ENCODE data around the gene MYOG.

The MYOG gene

DNA sequence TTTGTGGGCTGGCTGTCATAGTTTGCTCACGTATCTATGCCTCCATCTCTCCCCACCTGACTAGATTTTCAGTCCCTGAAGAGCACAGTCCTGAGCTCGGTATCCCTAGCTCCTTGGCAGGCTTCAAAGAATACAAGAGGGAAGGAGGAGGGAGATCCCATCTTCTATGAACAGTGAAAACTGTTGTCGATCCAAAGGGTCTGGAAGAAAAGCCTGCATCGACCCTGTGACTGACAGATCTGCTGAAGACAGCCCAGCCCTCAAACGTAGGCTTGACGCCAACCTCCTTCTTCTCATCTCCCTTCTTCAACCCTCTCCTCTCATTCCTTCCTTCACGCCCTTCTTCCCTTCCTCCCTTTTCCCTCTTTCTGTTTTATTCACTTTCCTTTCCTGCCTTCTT is 28.4 kb upstream of the MYOG start:
- no peaks in the 10 kb centered on the region for H3K9me3 ChIP-seq (ENCODE audit: insufficient read depth, low read length)
- no peak for DNase-seq (ENCODE audit: low read depth, low spot score)
- TF ChIP-seq ZNF274 (IDR thresholded peaks at IDR 0.05; ENCODE audit: low read depth, low read length), result no peak
- no peak for TF ChIP-seq SUZ12 (IDR thresholded peaks at IDR 0.05; ENCODE audit: extremely low read depth, insufficient read depth, insufficient read length)
- TF ChIP-seq YY1 (IDR thresholded peaks at IDR 0.05; ENCODE audit: insufficient read depth, insufficient read length), result no peak
- H3K27me3 ChIP-seq (ENCODE audit: insufficient read depth, insufficient read length), result peaks cover 42% of the 10 kb centered on the region
- H3K36me3 ChIP-seq (ENCODE audit: insufficient read depth, insufficient read length, low read length), result no peaks in the 10 kb centered on the region
- peaks cover 3% of the 10 kb centered on the region for H3K4me1 ChIP-seq (ENCODE audit: insufficient read depth, insufficient read length)
- H3K4me3 ChIP-seq (ENCODE audit: insufficient read length, low read depth), result no peak overlapping the region
- no peak overlapping the region for H3K9ac ChIP-seq (ENCODE audit: insufficient read length, low read depth)

DNA sequence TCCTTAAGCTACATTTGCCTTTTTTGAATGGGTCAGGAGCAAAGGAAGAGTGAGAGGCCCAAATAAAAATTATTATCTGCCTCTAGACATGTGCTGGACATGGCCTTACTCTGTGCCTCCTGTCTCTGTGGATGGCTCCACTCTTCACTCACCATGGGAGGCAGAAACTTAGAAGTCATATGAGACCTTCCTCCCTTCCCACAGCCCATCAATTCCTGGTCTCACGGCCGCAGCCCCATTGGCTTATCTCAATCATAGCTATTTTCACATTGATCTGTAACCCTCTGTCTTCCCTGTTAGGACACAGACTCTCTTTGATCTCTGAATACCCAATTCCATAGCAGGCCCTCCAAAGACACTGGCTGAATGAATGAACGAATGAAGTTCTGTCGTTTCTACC is 27.5 kb upstream of the MYOG start:
- DNase-seq (ENCODE audit: low read depth, low spot score), result no peak
- Histone ChIP-seq H3K4me1 (ENCODE audit: insufficient read depth, insufficient read length) (peaks cover 3% of the 10 kb centered on the region), H3K9me3 (ENCODE audit: insufficient read depth, low read length) (no peaks in the 10 kb centered on the region), H3K9ac (ENCODE audit: insufficient read length, low read depth) (no peak overlapping the region), H3K4me3 (ENCODE audit: insufficient read length, low read depth) (no peak overlapping the region), H3K36me3 (ENCODE audit: insufficient read depth, insufficient read length, low read length) (no peaks in the 10 kb centered on the region), H3K27me3 (ENCODE audit: insufficient read depth, insufficient read length) (peaks cover 33% of the 10 kb centered on the region)
- TF ChIP-seq SUZ12 (IDR thresholded peaks at IDR 0.05; ENCODE audit: extremely low read depth, insufficient read depth, insufficient read length) (no peak), ZNF274 (IDR thresholded peaks at IDR 0.05; ENCODE audit: low read depth, low read length) (no peak), YY1 (IDR thresholded peaks at IDR 0.05; ENCODE audit: insufficient read depth, insufficient read length) (no peak)

DNA sequence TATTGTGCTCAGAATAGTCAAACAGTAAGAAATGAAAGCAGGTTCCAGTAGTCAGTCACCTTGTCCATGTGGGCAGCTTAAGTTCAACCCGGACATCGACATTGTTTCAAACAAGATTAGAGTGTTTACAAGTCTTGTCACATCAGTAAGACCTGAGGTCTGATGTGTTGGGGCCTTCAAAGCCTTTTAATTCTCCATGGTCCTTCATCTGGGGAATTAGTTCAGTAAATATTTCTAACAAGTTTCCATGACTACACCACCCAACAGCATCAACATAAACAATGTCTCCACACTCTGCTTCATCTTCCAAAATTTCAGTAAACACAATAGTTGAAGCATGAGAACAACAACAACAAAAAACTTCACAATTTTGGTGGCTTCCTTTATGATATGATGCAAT is 26.7 kb upstream of the MYOG start:
- peaks cover 26% of the 10 kb centered on the region for H3K27me3 ChIP-seq (ENCODE audit: insufficient read depth, insufficient read length)
- no peak overlapping the region for H3K9ac ChIP-seq (ENCODE audit: insufficient read length, low read depth)
- no peak overlapping the region for H3K4me3 ChIP-seq (ENCODE audit: insufficient read length, low read depth)
- peaks cover 3% of the 10 kb centered on the region for H3K4me1 ChIP-seq (ENCODE audit: insufficient read depth, insufficient read length)
- H3K9me3 ChIP-seq (ENCODE audit: insufficient read depth, low read length), result no peaks in the 10 kb centered on the region
- H3K36me3 ChIP-seq (ENCODE audit: insufficient read depth, insufficient read length, low read length), result no peaks in the 10 kb centered on the region
- DNase-seq (ENCODE audit: low read depth, low spot score), result no peak
- TF ChIP-seq ZNF274 (IDR thresholded peaks at IDR 0.05; ENCODE audit: low read depth, low read length) (no peak), YY1 (IDR thresholded peaks at IDR 0.05; ENCODE audit: insufficient read depth, insufficient read length) (no peak), SUZ12 (IDR thresholded peaks at IDR 0.05; ENCODE audit: extremely low read depth, insufficient read depth, insufficient read length) (no peak)

DNA sequence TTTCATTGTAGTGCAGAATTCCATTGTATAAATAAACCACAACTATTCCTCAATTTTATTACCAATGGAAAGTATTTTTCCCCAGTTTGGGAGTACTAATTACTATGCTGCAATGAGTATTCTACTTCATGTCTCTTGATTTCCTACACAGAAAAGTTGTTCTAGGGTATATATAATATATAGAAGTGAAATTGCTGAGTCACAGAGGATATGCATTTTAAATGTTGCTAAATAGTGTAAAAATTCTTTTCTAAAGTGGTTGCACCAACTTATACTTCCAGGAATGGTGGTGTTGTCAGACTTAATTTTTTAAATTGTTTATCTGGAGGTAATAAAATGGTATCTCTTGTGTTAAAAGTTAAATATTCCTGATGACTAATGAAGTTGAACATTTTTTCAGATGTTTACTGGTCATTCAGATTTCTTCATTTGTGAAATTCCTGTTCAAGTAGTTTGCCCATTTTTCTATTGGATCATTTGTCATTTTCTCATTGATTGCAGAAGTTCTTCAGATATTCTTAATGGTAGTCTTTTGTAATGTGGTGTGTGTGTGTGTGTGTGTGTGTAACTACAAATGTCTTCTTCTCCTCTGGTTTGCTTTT is 19.1 kb upstream of the MYOG start:
- peaks cover 16% of the 10 kb centered on the region for H3K9me3 ChIP-seq (ENCODE audit: insufficient read depth, low read length)
- H3K27me3 ChIP-seq (ENCODE audit: insufficient read depth, insufficient read length), result no peaks in the 10 kb centered on the region
- H3K4me1 ChIP-seq (ENCODE audit: insufficient read depth, insufficient read length), result no peaks in the 10 kb centered on the region
- no peak for TF ChIP-seq YY1 (IDR thresholded peaks at IDR 0.05; ENCODE audit: insufficient read depth, insufficient read length)
- TF ChIP-seq SUZ12 (IDR thresholded peaks at IDR 0.05; ENCODE audit: extremely low read depth, insufficient read depth, insufficient read length), result no peak
- no peak for TF ChIP-seq ZNF274 (IDR thresholded peaks at IDR 0.05; ENCODE audit: low read depth, low read length)
- H3K4me3 ChIP-seq (ENCODE audit: insufficient read length, low read depth), result no peak overlapping the region
- no peaks in the 10 kb centered on the region for H3K36me3 ChIP-seq (ENCODE audit: insufficient read depth, insufficient read length, low read length)
- no peak overlapping the region for H3K9ac ChIP-seq (ENCODE audit: insufficient read length, low read depth)
- DNase-seq (ENCODE audit: low read depth, low spot score), result no peak

DNA sequence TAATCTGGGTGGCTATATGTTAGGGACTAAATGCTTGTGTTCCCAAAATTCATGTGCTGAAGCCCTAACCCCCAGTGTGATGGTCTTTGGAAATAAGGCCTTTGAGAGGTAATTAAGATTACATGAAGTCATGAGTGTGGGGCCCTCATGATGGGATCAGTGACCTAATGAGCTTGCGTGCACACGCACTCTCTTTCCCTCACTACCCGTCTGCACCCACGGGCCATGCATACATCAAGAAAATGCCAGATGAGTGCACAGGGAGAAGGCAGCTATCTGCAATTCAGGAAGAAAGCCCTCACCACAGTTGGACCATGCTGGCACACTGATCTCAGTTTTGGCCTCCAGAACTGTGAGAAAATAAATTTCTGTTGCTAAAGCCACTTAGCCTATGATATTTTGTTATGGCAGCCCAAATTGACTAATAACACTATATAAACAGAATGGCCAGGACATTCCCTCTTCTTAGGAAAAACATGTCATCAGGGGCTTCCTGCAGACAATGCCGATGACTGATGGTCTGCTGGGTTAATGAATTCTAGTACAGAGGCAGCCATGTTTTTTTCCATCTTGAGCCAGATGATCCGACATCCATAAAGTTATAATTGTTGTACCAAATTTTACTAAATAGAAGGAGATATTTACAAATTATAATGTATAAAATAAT is 18.1 kb upstream of the MYOG start:
- Histone ChIP-seq H3K9ac (ENCODE audit: insufficient read length, low read depth) (no peak overlapping the region), H3K27me3 (ENCODE audit: insufficient read depth, insufficient read length) (no peaks in the 10 kb centered on the region), H3K36me3 (ENCODE audit: insufficient read depth, insufficient read length, low read length) (no peaks in the 10 kb centered on the region), H3K9me3 (ENCODE audit: insufficient read depth, low read length) (peaks cover 16% of the 10 kb centered on the region), H3K4me3 (ENCODE audit: insufficient read length, low read depth) (no peak overlapping the region), H3K4me1 (ENCODE audit: insufficient read depth, insufficient read length) (no peaks in the 10 kb centered on the region)
- TF ChIP-seq ZNF274 (IDR thresholded peaks at IDR 0.05; ENCODE audit: low read depth, low read length), result no peak
- no peak for DNase-seq (ENCODE audit: low read depth, low spot score)

DNA sequence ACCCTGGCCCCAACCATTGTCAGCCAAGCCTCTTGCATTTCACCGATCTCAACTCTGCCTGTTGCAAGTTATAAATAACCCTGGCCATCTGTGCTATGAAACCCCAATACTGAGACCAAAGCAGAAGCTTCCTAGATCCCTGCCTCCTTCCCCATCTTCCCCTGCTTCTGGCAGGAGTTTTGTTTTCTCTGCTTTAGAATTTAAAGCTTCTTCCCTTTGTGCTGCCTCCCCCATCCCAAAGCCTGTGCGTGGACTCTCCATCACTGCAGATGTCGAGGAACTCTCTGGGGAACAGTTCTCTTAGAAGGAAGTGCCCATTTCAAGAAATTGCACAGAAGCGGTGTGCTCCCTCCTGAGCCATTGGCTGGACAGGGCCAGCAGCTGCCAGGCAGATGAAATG is 17.4 kb upstream of the MYOG start:
- no peaks in the 10 kb centered on the region for H3K27me3 ChIP-seq (ENCODE audit: insufficient read depth, insufficient read length)

DNA sequence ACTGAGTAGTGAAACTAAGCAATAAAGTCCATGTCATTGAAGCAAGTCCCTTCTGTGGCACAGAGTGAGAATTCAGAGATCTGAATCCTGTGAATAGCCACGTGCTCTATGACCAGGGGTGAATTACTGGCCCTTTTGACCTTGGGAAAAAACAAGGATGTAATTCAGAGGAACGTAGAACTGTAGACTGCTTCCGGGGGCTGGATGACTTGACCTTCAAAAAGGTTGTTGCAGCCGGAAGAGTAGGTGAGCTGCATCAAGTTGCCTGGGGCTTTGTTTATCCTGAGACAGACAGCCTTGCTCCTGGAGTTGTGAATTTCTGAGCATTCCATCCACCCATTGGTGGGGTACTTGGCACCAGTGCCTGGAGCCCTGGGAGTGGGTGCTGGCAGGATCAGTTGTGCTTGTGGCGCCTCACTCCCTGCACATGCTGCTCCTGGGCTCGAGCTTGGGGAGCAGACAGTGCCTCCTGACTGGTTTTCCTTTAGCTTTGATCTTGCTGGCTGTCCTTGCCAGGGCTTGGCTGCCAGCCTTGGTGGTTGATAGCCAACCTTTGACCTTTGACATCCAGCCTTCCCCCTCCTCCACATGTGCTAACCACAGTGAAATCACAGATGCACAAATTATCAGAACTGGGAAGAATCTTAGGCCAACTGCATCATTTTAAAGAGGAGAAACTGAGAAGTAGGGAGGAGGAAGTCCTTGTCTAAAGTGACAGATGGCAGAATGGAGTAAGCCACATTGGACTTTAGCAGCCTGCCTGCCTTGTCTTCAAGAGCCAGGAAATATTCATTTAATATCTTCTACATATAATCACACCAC is 16.2 kb upstream of the MYOG start:
- H3K9ac ChIP-seq (ENCODE audit: insufficient read length, low read depth), result no peak overlapping the region
- TF ChIP-seq ZNF274 (IDR thresholded peaks at IDR 0.05; ENCODE audit: low read depth, low read length), result no peak
- no peak for TF ChIP-seq YY1 (IDR thresholded peaks at IDR 0.05; ENCODE audit: insufficient read depth, insufficient read length)
- no peak for TF ChIP-seq SUZ12 (IDR thresholded peaks at IDR 0.05; ENCODE audit: extremely low read depth, insufficient read depth, insufficient read length)
- no peak overlapping the region for H3K4me3 ChIP-seq (ENCODE audit: insufficient read length, low read depth)
- H3K27me3 ChIP-seq (ENCODE audit: insufficient read depth, insufficient read length), result no peaks in the 10 kb centered on the region
- H3K4me1 ChIP-seq (ENCODE audit: insufficient read depth, insufficient read length), result no peaks in the 10 kb centered on the region
- no peaks in the 10 kb centered on the region for H3K36me3 ChIP-seq (ENCODE audit: insufficient read depth, insufficient read length, low read length)
- peaks cover 21% of the 10 kb centered on the region for H3K9me3 ChIP-seq (ENCODE audit: insufficient read depth, low read length)
- no peak for DNase-seq (ENCODE audit: low read depth, low spot score)

More for the DNA sequence above, 17.4 kb upstream of the MYOG start:
- Histone ChIP-seq H3K4me1 (ENCODE audit: insufficient read depth, insufficient read length) (no peaks in the 10 kb centered on the region), H3K4me3 (ENCODE audit: insufficient read length, low read depth) (no peak overlapping the region), H3K9ac (ENCODE audit: insufficient read length, low read depth) (no peak overlapping the region), H3K9me3 (ENCODE audit: insufficient read depth, low read length) (peaks cover 16% of the 10 kb centered on the region), H3K36me3 (ENCODE audit: insufficient read depth, insufficient read length, low read length) (no peaks in the 10 kb centered on the region)
- no peak for DNase-seq (ENCODE audit: low read depth, low spot score)
- no peak for TF ChIP-seq ZNF274 (IDR thresholded peaks at IDR 0.05; ENCODE audit: low read depth, low read length)
- TF ChIP-seq YY1 (IDR thresholded peaks at IDR 0.05; ENCODE audit: insufficient read depth, insufficient read length), result no peak
- TF ChIP-seq SUZ12 (IDR thresholded peaks at IDR 0.05; ENCODE audit: extremely low read depth, insufficient read depth, insufficient read length), result no peak
